Breast epithelium (tissue), 3 donors: ENCODE data around the gene LYRM9.

Experiments
- POLR2A ChIP-seq: fragments of 450-650 bp; IDR thresholded peaks from one replicate; pipeline ENCODE4 v1.6.1; 2016; ENCODE audit warnings: antibody characterized with exemption, mild to moderate bottlenecking, moderate library complexity
- TF ChIP-seq, protein P1 (sequence below), 3 donors: fragments of 450-650 bp; IDR thresholded peaks; one replicate each; pipeline ENCODE4 v1.5.1; 2016 to 2017; ENCODE audit warnings: antibody characterized with exemption in 3 of 3, mild to moderate bottlenecking in 3 of 3, moderate library complexity in 3 of 3

GRCh38 chr17:27899525-27899924, 6.4 kb upstream of the LYRM9 start:
- no peak for TF ChIP-seq POLR2A
- TF ChIP-seq, protein P1, sequence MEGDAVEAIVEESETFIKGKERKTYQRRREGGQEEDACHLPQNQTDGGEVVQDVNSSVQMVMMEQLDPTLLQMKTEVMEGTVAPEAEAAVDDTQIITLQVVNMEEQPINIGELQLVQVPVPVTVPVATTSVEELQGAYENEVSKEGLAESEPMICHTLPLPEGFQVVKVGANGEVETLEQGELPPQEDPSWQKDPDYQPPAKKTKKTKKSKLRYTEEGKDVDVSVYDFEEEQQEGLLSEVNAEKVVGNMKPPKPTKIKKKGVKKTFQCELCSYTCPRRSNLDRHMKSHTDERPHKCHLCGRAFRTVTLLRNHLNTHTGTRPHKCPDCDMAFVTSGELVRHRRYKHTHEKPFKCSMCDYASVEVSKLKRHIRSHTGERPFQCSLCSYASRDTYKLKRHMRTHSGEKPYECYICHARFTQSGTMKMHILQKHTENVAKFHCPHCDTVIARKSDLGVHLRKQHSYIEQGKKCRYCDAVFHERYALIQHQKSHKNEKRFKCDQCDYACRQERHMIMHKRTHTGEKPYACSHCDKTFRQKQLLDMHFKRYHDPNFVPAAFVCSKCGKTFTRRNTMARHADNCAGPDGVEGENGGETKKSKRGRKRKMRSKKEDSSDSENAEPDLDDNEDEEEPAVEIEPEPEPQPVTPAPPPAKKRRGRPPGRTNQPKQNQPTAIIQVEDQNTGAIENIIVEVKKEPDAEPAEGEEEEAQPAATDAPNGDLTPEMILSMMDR (IDR thresholded peaks at IDR 0.05), result no peak
